ENCODE results near the gene KIRREL2. TPM values are rescaled to one million over a fixed set of nuclear protein-coding genes. Genes with fewer than 3 reads are reported as not detected.

KIRREL2 gene
- total and polyA plus RNA-seq, 7 donors, result under 0.01 to 0.34 (median 0.16) TPM; not detected in 4

DNA sequence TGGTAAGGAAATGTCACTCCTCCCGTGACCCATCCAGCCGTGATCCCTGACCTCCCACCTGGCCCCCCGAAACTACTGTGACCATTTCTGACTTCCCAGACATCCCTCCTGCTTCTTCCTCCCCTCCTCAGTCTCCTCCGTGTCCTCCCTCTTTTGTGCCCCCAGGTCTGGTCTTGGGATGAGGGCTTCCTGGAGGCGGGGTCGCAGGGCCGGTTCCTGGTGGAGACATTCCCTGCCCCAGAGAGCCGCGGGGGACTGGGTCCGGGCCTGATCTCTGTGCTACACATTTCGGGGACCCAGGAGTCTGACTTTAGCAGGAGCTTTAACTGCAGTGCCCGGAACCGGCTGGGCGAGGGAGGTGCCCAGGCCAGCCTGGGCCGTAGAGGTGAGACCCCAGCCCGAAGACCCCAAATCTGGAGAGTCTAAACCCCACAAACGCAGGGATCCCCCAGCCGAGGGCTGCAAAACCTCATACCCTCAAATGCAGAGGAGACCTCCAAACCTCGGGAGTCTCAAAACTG, 5.0 kb downstream of the KIRREL2 start:
- intact Hi-C loops (cut with DNase I), result no loop called here
- DNase-seq, result no peak
- WGBS, 2 donors, result 45 to 52% methylated on average over 19 of the region's 19 CpGs
- no peak for TF ChIP-seq POLR2A (IDR thresholded peaks at IDR 0.05)
- no peak for TF ChIP-seq EP300 (IDR thresholded peaks at IDR 0.05)
- TF ChIP-seq, protein P1, sequence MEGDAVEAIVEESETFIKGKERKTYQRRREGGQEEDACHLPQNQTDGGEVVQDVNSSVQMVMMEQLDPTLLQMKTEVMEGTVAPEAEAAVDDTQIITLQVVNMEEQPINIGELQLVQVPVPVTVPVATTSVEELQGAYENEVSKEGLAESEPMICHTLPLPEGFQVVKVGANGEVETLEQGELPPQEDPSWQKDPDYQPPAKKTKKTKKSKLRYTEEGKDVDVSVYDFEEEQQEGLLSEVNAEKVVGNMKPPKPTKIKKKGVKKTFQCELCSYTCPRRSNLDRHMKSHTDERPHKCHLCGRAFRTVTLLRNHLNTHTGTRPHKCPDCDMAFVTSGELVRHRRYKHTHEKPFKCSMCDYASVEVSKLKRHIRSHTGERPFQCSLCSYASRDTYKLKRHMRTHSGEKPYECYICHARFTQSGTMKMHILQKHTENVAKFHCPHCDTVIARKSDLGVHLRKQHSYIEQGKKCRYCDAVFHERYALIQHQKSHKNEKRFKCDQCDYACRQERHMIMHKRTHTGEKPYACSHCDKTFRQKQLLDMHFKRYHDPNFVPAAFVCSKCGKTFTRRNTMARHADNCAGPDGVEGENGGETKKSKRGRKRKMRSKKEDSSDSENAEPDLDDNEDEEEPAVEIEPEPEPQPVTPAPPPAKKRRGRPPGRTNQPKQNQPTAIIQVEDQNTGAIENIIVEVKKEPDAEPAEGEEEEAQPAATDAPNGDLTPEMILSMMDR (IDR thresholded peaks at IDR 0.05), result no peak
- no peak for TF ChIP-seq POLR2AphosphoS5 (IDR thresholded peaks at IDR 0.05)
- no peak overlapping the region for H3K27ac ChIP-seq
- no peaks in the 10 kb centered on the region for H3K9me3 ChIP-seq
- H3K36me3 ChIP-seq, result no peaks in the 10 kb centered on the region
- peaks cover 0 to 7% (median 6%) of the 10 kb centered on the region in 4 donors for H3K4me1 ChIP-seq
- peaks cover 11 to 75% (median 39%) of the 10 kb centered on the region in 3 donors for H3K27me3 ChIP-seq
- no peak overlapping the region for H3K4me3 ChIP-seq

DNA sequence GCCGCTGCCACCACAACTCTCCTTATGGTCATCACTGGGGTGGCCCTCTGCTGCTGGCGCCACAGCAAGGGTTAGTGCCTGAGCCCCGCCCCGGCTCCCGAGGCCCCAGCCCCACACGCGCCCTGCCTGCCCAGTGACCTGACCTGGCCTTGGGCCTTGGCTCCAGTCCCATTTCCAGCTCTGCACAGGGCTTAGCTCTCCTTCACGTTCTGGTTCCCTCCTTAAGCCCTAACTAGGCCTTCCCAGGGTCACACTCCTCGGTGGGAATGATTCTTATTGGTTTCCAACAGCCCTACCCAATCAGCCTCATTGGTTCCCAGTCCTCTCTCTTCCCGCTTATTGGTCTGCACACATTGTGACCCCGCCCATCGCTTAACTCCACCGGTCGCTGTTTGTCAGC, 5.8 kb downstream of the KIRREL2 start:
- H3K27me3 ChIP-seq, result peaks cover 11 to 66% (median 31%) of the 10 kb centered on the region in 3 donors
- 66 to 83% methylated on average over 14 of the region's 14 CpGs for WGBS, 2 donors
- no peak overlapping the region for H3K27ac ChIP-seq
- H3K9me3 ChIP-seq, result no peaks in the 10 kb centered on the region
- DNase-seq, result no peak
- no peaks in the 10 kb centered on the region for H3K4me1 ChIP-seq
- intact Hi-C loops (cut with DNase I), result no loop called here
- TF ChIP-seq, protein P1 (IDR thresholded peaks at IDR 0.05), result no peak
- no peak overlapping the region for H3K4me3 ChIP-seq
- H3K36me3 ChIP-seq, result no peaks in the 10 kb centered on the region

DNA sequence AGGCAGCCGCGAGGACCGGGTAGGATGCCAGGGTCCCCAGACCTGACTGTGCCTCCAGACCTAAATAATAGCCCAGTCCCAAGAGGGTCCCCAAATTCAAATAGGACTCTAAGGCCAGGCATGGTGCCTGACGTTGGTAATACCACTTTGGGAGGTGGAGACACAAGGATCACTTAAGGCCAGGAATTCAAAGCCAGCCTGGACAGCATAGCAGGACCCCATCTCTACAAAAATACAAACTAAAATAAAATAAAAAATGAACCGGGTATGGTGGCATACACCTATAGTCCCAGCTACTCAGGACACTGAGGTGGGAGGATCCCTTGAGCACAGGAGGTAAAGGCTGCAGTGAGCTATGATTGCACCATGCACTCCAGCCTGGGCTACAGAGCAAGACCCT, 6.3 kb downstream of the KIRREL2 start:
- intact Hi-C loops (cut with DNase I), result no loop called here
- Histone ChIP-seq H3K4me3 (no peak overlapping the region), H3K4me1 (peaks cover 0 to 2% (median under 1%) of the 10 kb centered on the region in 4 donors), H3K27ac (no peak overlapping the region), H3K36me3 (no peaks in the 10 kb centered on the region), H3K27me3 (peaks cover 11 to 63% (median 26%) of the 10 kb centered on the region in 3 donors), H3K9me3 (no peaks in the 10 kb centered on the region)
- 81 to 89% methylated on average over 5 of the region's 5 CpGs for WGBS, 2 donors
- no peak for DNase-seq
- no peak for TF ChIP-seq EP300 (IDR thresholded peaks at IDR 0.05)
- no peak for TF ChIP-seq POLR2A (IDR thresholded peaks at IDR 0.05)
- TF ChIP-seq, protein P1 (IDR thresholded peaks at IDR 0.05), result no peak
- no peak for TF ChIP-seq POLR2AphosphoS5 (IDR thresholded peaks at IDR 0.05)

DNA sequence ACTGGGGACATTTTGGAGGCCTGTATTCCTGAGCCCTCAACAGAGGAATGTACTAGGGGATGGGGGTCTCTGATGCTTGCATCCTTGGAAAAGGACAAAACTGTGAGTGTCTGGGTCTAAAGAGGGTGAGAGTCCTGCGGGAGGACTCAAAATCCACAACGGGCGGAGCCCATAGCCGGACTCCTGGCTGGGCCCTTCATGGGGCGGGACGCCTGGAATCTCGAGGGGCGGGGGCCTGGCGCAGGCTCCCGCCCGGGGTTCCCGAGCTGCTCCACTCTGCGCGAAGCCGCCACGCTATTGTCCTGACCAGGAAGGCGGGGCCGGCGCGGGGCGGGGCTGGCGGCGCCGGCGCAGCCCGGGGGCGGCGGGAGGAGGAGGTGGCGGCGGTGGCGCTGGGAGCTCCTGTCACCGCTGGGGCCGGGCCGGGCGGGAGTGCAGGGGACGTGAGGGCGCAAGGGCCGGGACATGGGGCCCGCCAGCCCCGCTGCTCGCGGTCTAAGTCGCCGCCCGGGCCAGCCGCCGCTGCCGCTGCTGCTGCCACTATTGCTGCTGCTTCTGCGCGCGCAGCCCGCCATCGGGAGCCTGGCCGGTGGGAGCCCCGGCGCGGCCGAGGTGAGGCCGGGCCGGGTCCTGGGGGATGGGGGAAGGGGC, 11.6 kb downstream of the KIRREL2 start, which contains the start of gene APLP1:
Gene APLP1 (plus strand): TSS at position 403 of the 651 bp plus-strand sequence. CDS start 63 bp downstream, at position 466.
- peak within 1 kb of the TSS; percentile 8 to 56 (median 48) for H3K4me3 ChIP-seq
- DNase-seq, result peak; percentile 79
- H3K27me3 ChIP-seq, result peaks cover 0 to 62% (median 28%) of the 10 kb centered on the region in 3 donors
- H3K36me3 ChIP-seq, result no peaks in the 10 kb centered on the region
- no peak for TF ChIP-seq EP300 (IDR thresholded peaks at IDR 0.05)
- no peak for TF ChIP-seq POLR2AphosphoS5 (IDR thresholded peaks at IDR 0.05)
- TF ChIP-seq, protein P1 (IDR thresholded peaks at IDR 0.05), result no peak
- no peak for TF ChIP-seq POLR2A (IDR thresholded peaks at IDR 0.05)
- H3K27ac ChIP-seq, result no peak within 1 kb of the TSS
- H3K4me1 ChIP-seq, result peaks cover 0 to 28% (median 22%) of the 10 kb centered on the region in 4 donors
- H3K9me3 ChIP-seq, result no peaks in the 10 kb centered on the region
- intact Hi-C loops (cut with DNase I), result no loop called here
- WGBS, 2 donors, result 0 to 1% methylated on average over 60 of the region's 60 CpGs
